ENCODE results near the gene BMPR1B. TPM values are rescaled to one million over a fixed set of nuclear protein-coding genes. Genes with fewer than 3 reads are reported as not detected.

The BMPR1B gene
- total RNA-seq, 1 donor from 2014 or later = 0.24 TPM

- ATAC-seq = no peak
Observed at GRCh38 chr4:94918543-94918942, 160.8 kb downstream of the BMPR1B start.

- no peak for ATAC-seq
Observed at GRCh38 chr4:94920369-94920768, 162.6 kb downstream of the BMPR1B start.

- peak; percentile 80 for ATAC-seq
Observed at GRCh38 chr4:94924566-94924965, 166.8 kb downstream of the BMPR1B start.

GRCh38 chr4:94925764-94926347 is 168.1 kb downstream of the BMPR1B start:
- no peak for ATAC-seq

GRCh38 chr4:94926936-94927335 is 169.2 kb downstream of the BMPR1B start:
- no peak for ATAC-seq

- no peak for ATAC-seq
Observed at GRCh38 chr4:94927696-94928095, 169.9 kb downstream of the BMPR1B start.

- ATAC-seq = no peak
Observed at GRCh38 chr4:94929696-94930095, 171.9 kb downstream of the BMPR1B start.

GRCh38 chr4:94931626-94932025 is 173.9 kb downstream of the BMPR1B start:
- no peak for ATAC-seq

- no peak for ATAC-seq
Observed at GRCh38 chr4:94932366-94932765, 174.6 kb downstream of the BMPR1B start.

GRCh38 chr4:94933799-94934198 is 176.0 kb downstream of the BMPR1B start:
- ATAC-seq = no peak

GRCh38 chr4:94934201-94934600 is 176.4 kb downstream of the BMPR1B start:
- ATAC-seq = no peak

- ATAC-seq = no peak
Observed at GRCh38 chr4:94934864-94935263, 177.1 kb downstream of the BMPR1B start.

GRCh38 chr4:94936854-94937253 is 179.1 kb downstream of the BMPR1B start:
- no peak for ATAC-seq

- ATAC-seq = no peak
Observed at GRCh38 chr4:94939791-94940519, 182.2 kb downstream of the BMPR1B start.

- no peak for ATAC-seq
Observed at GRCh38 chr4:94940520-94940908, 182.8 kb downstream of the BMPR1B start.

- ATAC-seq = no peak
Observed at GRCh38 chr4:94941706-94942105, 184.0 kb downstream of the BMPR1B start.

- no peak for ATAC-seq
Observed at GRCh38 chr4:94944726-94945125, 187.0 kb downstream of the BMPR1B start.

GRCh38 chr4:94947681-94948108 is 189.9 kb downstream of the BMPR1B start:
- peak; percentile 84 for ATAC-seq

- no peak for ATAC-seq
Observed at GRCh38 chr4:94954251-94954650, 196.5 kb downstream of the BMPR1B start.

- no peak for ATAC-seq
Observed at GRCh38 chr4:94957030-94957429, 199.3 kb downstream of the BMPR1B start.

- ATAC-seq = no peak
Observed at GRCh38 chr4:94959307-94959706, 201.6 kb downstream of the BMPR1B start.

- no peak for ATAC-seq
Observed at GRCh38 chr4:94960708-94961107, 203.0 kb downstream of the BMPR1B start.

- no peak for ATAC-seq
Observed at GRCh38 chr4:94961420-94961819, 203.7 kb downstream of the BMPR1B start.

- no peak for ATAC-seq
Observed at GRCh38 chr4:94962484-94962883, 204.7 kb downstream of the BMPR1B start.

- no peak for ATAC-seq
Observed at GRCh38 chr4:94965852-94966251, 208.1 kb downstream of the BMPR1B start.

Measured in esophagus mucosa (tissue), 1 donor.